HepG2 (cell line): Measurements from ENCODE around the gene PDZD7. TPM values are rescaled to one million over a fixed set of nuclear protein-coding genes. Genes with fewer than 3 reads are reported as not detected.

Experiments
- AGO1 ChIP-seq: fragments of 200-400 bp; formaldehyde crosslinking; IDR thresholded peaks from 2 replicates; pipeline ENCODE4 v1.6.1; 2017; ENCODE audit warnings: mild to moderate bottlenecking, low read depth, low read length, moderate library complexity; ENCODE audit not compliant: poor library complexity, severe bottlenecking
- BCLAF1 ChIP-seq: fragments of 450-650 bp; IDR thresholded peaks from 2 replicates; pipeline ENCODE4 v1.6.1; 2017; ENCODE audit warnings: mild to moderate bottlenecking
- ELF1 ChIP-seq: sonication (generic); formaldehyde crosslinking; IDR thresholded peaks from 2 replicates; pipeline ENCODE4 v1.4.0; 2020; ENCODE audit warnings: missing genetic modification reagents
- EP300 ChIP-seq, 3 experiments: sonication (generic) in 1 of 3; formaldehyde crosslinking in 1 of 3; IDR thresholded peaks; 2 replicates each; pipeline versions ENCODE4 v1.5.1 to v1.6.1; 2011 to 2020; ENCODE audit warnings: low read depth in 2 of 3, low read length in 2 of 3, borderline replicate concordance in 1 of 3, improper control_type of control experiment in 1 of 3, mild to moderate bottlenecking in 1 of 3, missing genetic modification reagents in 1 of 3, moderate library complexity in 1 of 3
- GABPA ChIP-seq, 2 experiments: IDR thresholded peaks; 2 replicates each; pipeline ENCODE4 v1.6.1; 2011 to 2016; ENCODE audit warnings: low read depth in 2 of 2, low read length in 1 of 2, missing biosample characterization in 1 of 2, missing genetic modification characterization in 1 of 2
- HHEX ChIP-seq: IDR thresholded peaks from 2 replicates; pipeline ENCODE4 v1.6.1; 2016; ENCODE audit warnings: control low read depth
- KMT2A ChIP-seq: sonication (generic); formaldehyde crosslinking; IDR thresholded peaks from 2 replicates; pipeline ENCODE4 v1.4.0; 2020; ENCODE audit warnings: missing genetic modification reagents
- MTA1 ChIP-seq: sonication (generic); formaldehyde crosslinking; IDR thresholded peaks from 2 replicates; pipeline ENCODE4 v1.4.0; 2020; ENCODE audit warnings: missing genetic modification reagents, mild to moderate bottlenecking, borderline replicate concordance
- MZF1 ChIP-seq: sonication (generic); formaldehyde crosslinking; IDR thresholded peaks from 2 replicates; pipeline ENCODE4 v1.8.1; 2023; ENCODE audit warnings: mild to moderate bottlenecking, missing genetic modification reagents, borderline replicate concordance
- NR2C2 ChIP-seq: sonication (generic); formaldehyde crosslinking; IDR thresholded peaks from 2 replicates; pipeline ENCODE4 v1.4.0; 2020; ENCODE audit warnings: missing genetic modification reagents, mild to moderate bottlenecking, moderate library complexity, borderline replicate concordance
- ONECUT2 ChIP-seq: sonication (generic); formaldehyde crosslinking; IDR thresholded peaks from 2 replicates; pipeline ENCODE4 v1.4.0; 2020; ENCODE audit warnings: missing genetic modification reagents
- PRPF4 ChIP-seq: fragments of 200-400 bp; formaldehyde crosslinking; IDR thresholded peaks from 2 replicates; pipeline ENCODE4 v1.6.1; 2016; ENCODE audit warnings: low read length, low read depth; ENCODE audit not compliant: poor library complexity, severe bottlenecking
- REL ChIP-seq: sonication (generic); formaldehyde crosslinking; conservative IDR thresholded peaks from 2 replicates; pipeline ENCODE4 v1.8.0; 2022; ENCODE audit warnings: mild to moderate bottlenecking, missing genetic modification reagents, moderate library complexity
- REPIN1 ChIP-seq: sonication (generic); formaldehyde crosslinking; IDR thresholded peaks from 2 replicates; pipeline ENCODE4 v1.8.0; 2022; ENCODE audit warnings: missing genetic modification reagents, low read depth, mild to moderate bottlenecking, borderline replicate concordance
- RNF2 ChIP-seq: fragments of 450-650 bp; conservative IDR thresholded peaks from 2 replicates; pipeline ENCODE4 v1.6.1; 2016; ENCODE audit warnings: low read depth
- SIN3B ChIP-seq: fragments of 150-350 bp; IDR thresholded peaks from 2 replicates; pipeline ENCODE4 v1.6.1; 2014; ENCODE audit warnings: low read length
- SSRP1 ChIP-seq: IDR thresholded peaks from 2 replicates; pipeline ENCODE4 v1.6.1; 2016; ENCODE audit warnings: control low read depth
- YEATS2 ChIP-seq: sonication (generic); formaldehyde crosslinking; IDR thresholded peaks from 2 replicates; pipeline ENCODE4 v1.4.0; 2020; ENCODE audit warnings: missing genetic modification reagents, borderline replicate concordance
- ZMAT5 ChIP-seq: sonication (generic); formaldehyde crosslinking; IDR thresholded peaks from 2 replicates; pipeline ENCODE4 v1.5.0; 2020; ENCODE audit warnings: mild to moderate bottlenecking, low read depth, missing genetic modification reagents, borderline replicate concordance
- ZNF704 ChIP-seq: sonication (generic); formaldehyde crosslinking; IDR thresholded peaks from 2 replicates; pipeline ENCODE4 v1.8.1; 2023; ENCODE audit warnings: mild to moderate bottlenecking, inconsistent platforms, moderate library complexity, missing genetic modification reagents, borderline replicate concordance
- ZNF768 ChIP-seq: sonication (generic); formaldehyde crosslinking; IDR thresholded peaks from 2 replicates; pipeline ENCODE4 v1.4.0; 2020; ENCODE audit warnings: missing genetic modification reagents
- ZSCAN25 ChIP-seq: sonication (generic); formaldehyde crosslinking; IDR thresholded peaks from 2 replicates; pipeline ENCODE4 v1.8.0; 2022; ENCODE audit warnings: mild to moderate bottlenecking, missing genetic modification reagents
- ZSCAN29 ChIP-seq: sonication (generic); formaldehyde crosslinking; conservative IDR thresholded peaks from 2 replicates; pipeline ENCODE4 v1.4.0; 2020; ENCODE audit warnings: mild to moderate bottlenecking, missing genetic modification reagents
- polyA plus RNA-seq, 8 experiments: library from polyadenylated mRNA; depleted of rRNA in 3 of 8; stranded (reverse) in 7 of 8; unstranded in 1 of 8; fragments of >200 nt; fragmentation: Illumina TruSeq in 4 of 8; extraction: Trizol in 4 of 8; gene quantifications; 2 replicates each; pipeline versions ENCODE4 v1.2.1 to v1.2.3, GENCODE V29; 2011 to 2016; ENCODE audit warnings: low read depth in 4 of 8, missing spikeins in 1 of 8, mixed read lengths in 1 of 8; ENCODE audit not compliant: insufficient read depth in 1 of 8
- total RNA-seq, 5 experiments: library from RNA; depleted of rRNA; stranded (reverse); fragments of >200 nt; fragmentation: Illumina TruSeq; extraction: Trizol; gene quantifications; 2 replicates each; pipeline ENCODE4 v1.2.3, GENCODE V29; 2016; ENCODE audit warnings: low read depth in 1 of 5
- TF ChIP-seq, protein P1 (sequence below): sonication (generic); formaldehyde crosslinking; IDR thresholded peaks from 2 replicates; pipeline ENCODE4 v1.4.0; 2020; ENCODE audit warnings: missing genetic modification reagents
- TF ChIP-seq, protein P2 (sequence below): sonication (generic); formaldehyde crosslinking; IDR thresholded peaks from 2 replicates; pipeline ENCODE4 v1.4.0; 2020; ENCODE audit warnings: mild to moderate bottlenecking, missing genetic modification reagents

Gene PDZD7
- total and polyA plus RNA-seq, 2 of the 13 experiments (the other 11 are each of a cell fraction or from before 2014, with no cell fraction given), result 0.58 to 0.73 TPM

GRCh38 chr10:101008823-101009423, 22.0 kb downstream of the PDZD7 start (continued):
- TF ChIP-seq, protein P1, sequence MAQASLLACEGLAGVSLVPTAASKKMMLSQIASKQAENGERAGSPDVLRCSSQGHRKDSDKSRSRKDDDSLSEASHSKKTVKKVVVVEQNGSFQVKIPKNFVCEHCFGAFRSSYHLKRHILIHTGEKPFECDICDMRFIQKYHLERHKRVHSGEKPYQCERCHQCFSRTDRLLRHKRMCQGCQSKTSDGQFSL (CRISPR knock-in tag), result peak; percentile 40; the same call in 1 of the 2 replicates
- TF ChIP-seq NR2C2 (CRISPR knock-in tag), result no peak
- no peak for TF ChIP-seq KMT2A (CRISPR knock-in tag)
- TF ChIP-seq HHEX (CRISPR knock-in tag), result no peak
- TF ChIP-seq MZF1 (CRISPR knock-in tag), result no peak
- TF ChIP-seq ZNF704 (CRISPR knock-in tag), result no peak
- no peak for TF ChIP-seq MTA1 (CRISPR knock-in tag)
- no peak for TF ChIP-seq RNF2
- no peak for TF ChIP-seq BCLAF1
- no peak for TF ChIP-seq SSRP1
- TF ChIP-seq GABPA (IDR thresholded peaks at IDR 0.05; ENCODE audit: low read depth, low read length), result no peak
- TF ChIP-seq GABPA (CRISPR knock-in tag; IDR thresholded peaks at IDR 0.05; ENCODE audit: low read depth), result no peak
- TF ChIP-seq ZSCAN29, result no peak
- TF ChIP-seq, protein P2, sequence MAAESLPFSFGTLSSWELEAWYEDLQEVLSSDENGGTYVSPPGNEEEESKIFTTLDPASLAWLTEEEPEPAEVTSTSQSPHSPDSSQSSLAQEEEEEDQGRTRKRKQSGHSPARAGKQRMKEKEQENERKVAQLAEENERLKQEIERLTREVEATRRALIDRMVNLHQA (CRISPR knock-in tag), result no peak
- no peak for TF ChIP-seq ELF1 (CRISPR knock-in tag)
- TF ChIP-seq ZMAT5 (CRISPR knock-in tag), result no peak
- no peak for TF ChIP-seq ONECUT2 (CRISPR knock-in tag)
- no peak for TF ChIP-seq AGO1
- no peak for TF ChIP-seq YEATS2 (CRISPR knock-in tag)
- TF ChIP-seq EP300 (IDR thresholded peaks at IDR 0.05; ENCODE audit: low read depth in 2 of 2, low read length in 2 of 2), result peak in 1 of 2 experiments; percentile 68; a peak in 1 of 4 replicates
- peak; percentile 81 for TF ChIP-seq EP300 (CRISPR knock-in tag; IDR thresholded peaks at IDR 0.05; ENCODE audit: borderline replicate concordance)
- no peak for TF ChIP-seq REL (CRISPR knock-in tag)
- no peak for TF ChIP-seq ZSCAN25 (CRISPR knock-in tag)
- peak; percentile 91 for TF ChIP-seq PRPF4
- no peak for TF ChIP-seq SIN3B
- no peak for TF ChIP-seq REPIN1 (CRISPR knock-in tag)
- no peak for TF ChIP-seq ZNF768 (CRISPR knock-in tag)
